ENCODE data around the gene SNAPC2. TPM values are rescaled to one million over a fixed set of nuclear protein-coding genes. Genes with fewer than 3 reads are reported as not detected.
"Not testable (repeated sequence)": the region's sequence is repeated elsewhere in the genome, so short reads cannot be mapped to it uniquely, and the experiment has no call there.

Gene SNAPC2
- total RNA-seq, 2 donors from 2014 or later, result 14.1 to 16.5 TPM

DNA sequence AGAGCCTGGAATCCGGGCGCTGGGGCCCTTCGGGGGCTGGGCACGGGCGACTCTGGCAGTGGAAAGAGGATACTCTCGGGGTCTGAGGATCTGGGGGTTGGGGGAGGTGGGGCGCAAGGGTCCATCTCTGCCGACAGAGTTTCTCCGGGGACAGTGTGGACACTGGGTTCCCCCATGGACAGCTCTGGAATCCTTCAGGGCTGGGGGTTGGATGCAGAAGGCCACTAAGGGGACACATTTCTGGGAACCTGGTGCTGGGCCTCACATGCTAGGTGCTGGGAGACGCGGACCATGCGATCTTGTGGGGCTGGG lies 3.2 kb upstream of the SNAPC2 start:
- H3K4me1 ChIP-seq, result peaks cover 0 to 48% of the 10 kb centered on the region in 2 donors
- peak overlapping the region; percentile 66 to 86 for H3K27ac ChIP-seq
- H3K9me3 ChIP-seq, result no peaks in the 10 kb centered on the region
- no peak for DNase-seq (ENCODE audit: low spot score)
- H3K4me3 ChIP-seq, result peak overlapping the region; percentile 35 to 47
- TF ChIP-seq, protein P1, sequence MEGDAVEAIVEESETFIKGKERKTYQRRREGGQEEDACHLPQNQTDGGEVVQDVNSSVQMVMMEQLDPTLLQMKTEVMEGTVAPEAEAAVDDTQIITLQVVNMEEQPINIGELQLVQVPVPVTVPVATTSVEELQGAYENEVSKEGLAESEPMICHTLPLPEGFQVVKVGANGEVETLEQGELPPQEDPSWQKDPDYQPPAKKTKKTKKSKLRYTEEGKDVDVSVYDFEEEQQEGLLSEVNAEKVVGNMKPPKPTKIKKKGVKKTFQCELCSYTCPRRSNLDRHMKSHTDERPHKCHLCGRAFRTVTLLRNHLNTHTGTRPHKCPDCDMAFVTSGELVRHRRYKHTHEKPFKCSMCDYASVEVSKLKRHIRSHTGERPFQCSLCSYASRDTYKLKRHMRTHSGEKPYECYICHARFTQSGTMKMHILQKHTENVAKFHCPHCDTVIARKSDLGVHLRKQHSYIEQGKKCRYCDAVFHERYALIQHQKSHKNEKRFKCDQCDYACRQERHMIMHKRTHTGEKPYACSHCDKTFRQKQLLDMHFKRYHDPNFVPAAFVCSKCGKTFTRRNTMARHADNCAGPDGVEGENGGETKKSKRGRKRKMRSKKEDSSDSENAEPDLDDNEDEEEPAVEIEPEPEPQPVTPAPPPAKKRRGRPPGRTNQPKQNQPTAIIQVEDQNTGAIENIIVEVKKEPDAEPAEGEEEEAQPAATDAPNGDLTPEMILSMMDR (IDR thresholded peaks at IDR 0.05), result no peak
- peaks cover 14% of the 10 kb centered on the region for H3K36me3 ChIP-seq
- H3K27me3 ChIP-seq, result peaks cover 0 to 15% of the 10 kb centered on the region in 2 donors

DNA sequence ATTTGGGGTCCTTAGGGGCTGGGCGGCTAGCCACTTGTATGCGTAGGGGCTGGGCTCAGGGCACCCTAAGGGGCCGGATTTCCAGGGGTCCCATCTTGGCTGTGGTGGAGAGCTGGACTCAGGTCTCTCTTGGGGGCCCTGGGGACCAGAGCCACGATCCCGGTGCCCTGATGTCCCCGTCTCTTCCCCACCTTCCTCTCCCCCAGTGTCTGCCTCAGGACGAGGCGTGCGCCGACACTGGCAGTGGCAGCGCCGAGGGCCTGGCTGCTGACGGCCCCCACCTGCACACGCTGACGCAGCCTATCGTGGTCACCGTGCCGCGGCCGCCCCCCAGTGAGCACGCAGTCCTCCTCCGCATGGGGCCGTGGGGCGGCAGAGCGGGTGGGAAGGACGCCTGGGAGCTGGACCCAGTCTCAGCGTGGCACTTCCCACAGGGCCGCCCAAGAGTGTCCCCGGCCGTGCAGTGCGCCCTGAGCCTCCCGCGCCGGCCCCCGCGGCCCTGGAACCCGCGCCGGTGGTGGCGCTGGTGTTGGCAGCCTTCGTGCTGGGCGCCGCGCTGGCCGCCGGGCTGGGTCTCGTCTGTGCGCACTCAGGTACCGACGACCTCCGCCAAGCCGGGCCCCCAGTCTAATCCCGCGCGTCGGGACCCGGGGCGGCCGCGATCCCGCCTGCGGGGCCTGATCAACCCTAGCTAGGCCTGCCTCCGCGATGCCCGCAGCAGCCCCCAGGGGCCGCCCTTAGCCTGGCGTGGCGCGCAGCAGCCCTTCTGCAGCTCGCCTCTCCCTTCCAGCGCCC lies 2.7 kb upstream of the SNAPC2 start:
- H3K36me3 ChIP-seq, result peaks cover 14% of the 10 kb centered on the region
- DNase-seq (ENCODE audit: low spot score), result no peak
- H3K27ac ChIP-seq, result peak overlapping the region; percentile 66 to 86
- no peaks in the 10 kb centered on the region for H3K9me3 ChIP-seq
- TF ChIP-seq, protein P1 (IDR thresholded peaks at IDR 0.05), result peak in 1 of 2 donors; percentile 71
- peaks cover 0 to 50% of the 10 kb centered on the region in 2 donors for H3K4me1 ChIP-seq
- H3K27me3 ChIP-seq, result peaks cover 0 to 15% of the 10 kb centered on the region in 2 donors
- H3K4me3 ChIP-seq, result peak overlapping the region; percentile 35 to 47

DNA sequence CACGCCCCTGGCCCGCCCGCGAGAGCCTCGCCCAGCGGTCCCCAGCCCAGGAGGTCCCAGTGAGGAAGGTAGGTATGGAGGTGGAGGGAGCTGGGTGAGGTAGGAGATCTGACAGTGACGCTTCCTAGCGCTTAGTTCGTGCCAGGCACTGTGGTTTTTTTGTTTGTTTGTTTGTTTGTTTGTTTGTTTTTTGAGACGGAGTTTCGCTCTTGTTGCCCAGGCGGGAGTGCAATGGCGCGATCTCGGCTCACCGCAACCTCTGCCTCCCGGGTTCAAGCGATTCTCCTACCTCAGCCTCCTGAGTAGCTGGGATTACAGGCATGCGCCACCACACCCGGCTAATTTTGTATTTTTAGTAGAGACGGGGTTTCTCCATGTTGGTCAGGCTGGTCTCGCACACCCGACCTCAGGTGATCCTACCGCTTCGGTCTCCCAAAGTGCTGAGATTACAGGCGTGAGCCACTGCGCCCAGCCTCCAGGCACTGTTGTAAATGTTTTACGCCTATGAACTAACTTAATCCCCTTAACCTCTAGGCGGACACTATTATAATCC lies 2.0 kb upstream of the SNAPC2 start:
- peaks cover 0 to 50% of the 10 kb centered on the region in 2 donors for H3K4me1 ChIP-seq
- H3K36me3 ChIP-seq, result peaks cover 14% of the 10 kb centered on the region
- H3K27me3 ChIP-seq, result peaks cover 0 to 15% of the 10 kb centered on the region in 2 donors
- peak overlapping the region; percentile 66 to 86 for H3K27ac ChIP-seq
- H3K4me3 ChIP-seq, result peak overlapping the region in 1 of 2 donors; percentile 47
- not testable (repeated sequence) for DNase-seq (ENCODE audit: low spot score); H3K9me3 ChIP-seq

DNA sequence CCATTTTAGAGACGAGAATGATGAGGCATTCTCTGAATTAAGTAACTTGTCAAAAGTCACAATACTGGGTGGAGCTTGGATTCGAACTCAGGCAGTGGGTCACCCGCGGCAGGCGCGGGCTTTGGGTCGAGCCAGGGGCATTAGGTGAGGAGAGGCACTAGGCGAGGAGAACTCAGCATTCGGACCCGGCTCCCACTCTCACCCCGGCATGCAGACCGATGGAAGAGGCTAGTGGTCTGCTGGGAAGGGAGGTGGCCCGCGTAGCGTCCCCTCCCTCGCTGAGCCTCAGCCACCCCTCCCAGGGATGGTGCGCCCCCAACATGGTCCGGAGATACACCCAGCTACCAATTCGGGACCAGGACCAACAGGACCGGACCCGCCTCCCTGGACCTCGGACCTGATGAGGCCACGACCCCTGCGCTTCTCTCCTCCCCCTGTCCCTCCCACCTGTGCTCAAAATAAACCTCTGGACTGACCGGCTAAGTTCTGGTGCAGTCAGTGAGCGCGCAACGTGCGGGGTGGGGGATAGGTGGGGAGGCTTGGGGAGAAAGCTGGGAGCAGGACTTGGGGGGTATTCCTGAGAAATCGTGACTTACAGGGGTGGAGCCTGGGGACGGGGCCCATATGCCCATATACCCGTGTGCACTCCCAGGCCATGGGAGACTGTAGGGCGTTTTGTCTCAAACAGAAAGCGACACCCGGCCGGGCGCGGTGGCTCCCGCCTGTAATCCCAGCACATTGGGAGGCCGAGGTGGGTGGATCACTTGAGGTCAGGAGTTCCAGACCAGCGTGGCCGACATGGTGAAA lies 1.3 kb upstream of the SNAPC2 start:
- DNase-seq (ENCODE audit: low spot score), result no peak
- peaks cover 0 to 15% of the 10 kb centered on the region in 2 donors for H3K27me3 ChIP-seq
- peak overlapping the region; percentile 94 for H3K27ac ChIP-seq

DNA sequence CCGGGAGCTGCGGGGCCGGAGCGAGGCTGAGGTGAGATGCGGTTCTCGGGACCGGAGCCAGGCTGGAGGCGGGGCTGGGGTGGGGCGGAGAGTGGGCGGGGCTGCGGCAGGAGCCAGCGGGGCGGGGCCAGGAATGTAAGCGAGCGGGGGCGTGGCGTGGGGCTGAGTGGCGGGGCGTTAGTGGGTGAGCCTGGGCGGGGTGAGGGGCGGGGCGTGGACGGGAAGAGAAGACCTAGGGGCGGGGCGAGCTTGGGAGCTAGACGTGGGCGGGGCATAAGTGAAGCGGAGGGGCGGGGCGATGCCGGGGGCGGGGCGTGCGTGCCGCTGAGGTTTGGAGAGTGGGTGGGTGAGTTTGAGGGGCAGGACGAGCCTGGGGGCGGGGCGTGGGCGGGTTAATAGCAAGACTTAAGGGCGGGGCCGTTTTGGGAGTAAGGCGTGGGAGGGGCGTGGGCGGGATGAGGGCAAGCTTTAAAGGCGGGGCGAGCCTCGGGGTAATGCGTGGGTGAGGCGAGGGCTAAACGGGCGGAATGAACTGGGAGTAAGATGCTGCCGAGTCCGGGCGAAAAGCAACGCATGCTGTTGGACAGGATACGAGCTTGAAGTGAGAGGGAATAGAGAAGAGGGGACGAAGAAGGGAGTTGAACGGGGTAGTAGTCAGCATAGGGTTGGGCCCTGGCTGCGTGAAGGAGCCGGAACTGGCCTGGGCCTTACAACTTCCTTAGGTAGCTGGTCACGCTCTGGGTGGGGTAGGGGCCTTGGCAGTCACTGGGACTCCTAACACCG lies 572 bp downstream of the SNAPC2 start:
- peak overlapping the region; percentile 73 to 88 for H3K4me3 ChIP-seq
- TF ChIP-seq, protein P1 (IDR thresholded peaks at IDR 0.05), result no peak
- no peaks in the 10 kb centered on the region for H3K9me3 ChIP-seq
- peaks cover 0 to 15% of the 10 kb centered on the region in 2 donors for H3K27me3 ChIP-seq
- peak; percentile 99 for DNase-seq (ENCODE audit: low spot score)
- H3K4me1 ChIP-seq, result peaks cover 0 to 63% of the 10 kb centered on the region in 2 donors
- H3K27ac ChIP-seq, result peak overlapping the region; percentile 94
- H3K36me3 ChIP-seq, result peaks cover 15% of the 10 kb centered on the region

More for the DNA sequence above, 1.3 kb upstream of the SNAPC2 start:
- Histone ChIP-seq H3K4me1 (peaks cover 0 to 50% of the 10 kb centered on the region in 2 donors), H3K36me3 (peaks cover 15% of the 10 kb centered on the region), H3K4me3 (no peak overlapping the region), H3K9me3 (no peaks in the 10 kb centered on the region)
- TF ChIP-seq, protein P1 (IDR thresholded peaks at IDR 0.05), result no peak
